Measurements from ENCODE around the gene C12orf75.

The C12orf75 gene

GRCh38 chr12:105393587-105393986 is 63.1 kb downstream of the C12orf75 start:
- no peak for TF ChIP-seq REST (IDR thresholded peaks at IDR 0.05; ENCODE audit: insufficient read depth in 1 of 2, low read depth in 2 of 2, low read length in 2 of 2)

DNA sequence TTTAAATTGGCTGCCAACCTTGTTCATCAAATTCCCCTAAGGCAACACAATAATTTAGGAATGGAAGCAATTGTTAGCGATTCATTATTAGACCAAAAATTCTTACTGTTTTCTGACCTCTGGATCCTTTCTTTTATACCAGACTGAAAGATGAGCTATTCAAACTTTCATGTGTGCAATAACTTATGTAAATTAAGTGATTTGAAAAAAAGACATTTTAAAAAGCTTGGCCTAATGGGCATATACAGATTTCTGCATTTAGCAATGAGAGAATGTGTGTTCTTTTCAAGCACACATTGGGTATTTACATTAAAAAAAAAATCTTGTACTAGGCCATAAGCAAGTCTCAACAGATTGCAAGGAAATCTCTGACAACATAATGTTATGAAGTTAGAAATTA is 65.5 kb downstream of the C12orf75 start:
- TF ChIP-seq REST (IDR thresholded peaks at IDR 0.05; ENCODE audit: insufficient read depth in 1 of 2, low read depth in 2 of 2, low read length in 2 of 2) (no peak), POLR2AphosphoS5 (IDR thresholded peaks at IDR 0.05; ENCODE audit: low read depth, low read length) (no peak), SIN3A (IDR thresholded peaks at IDR 0.05; ENCODE audit: borderline replicate concordance, insufficient read depth, low read length) (no peak)

DNA sequence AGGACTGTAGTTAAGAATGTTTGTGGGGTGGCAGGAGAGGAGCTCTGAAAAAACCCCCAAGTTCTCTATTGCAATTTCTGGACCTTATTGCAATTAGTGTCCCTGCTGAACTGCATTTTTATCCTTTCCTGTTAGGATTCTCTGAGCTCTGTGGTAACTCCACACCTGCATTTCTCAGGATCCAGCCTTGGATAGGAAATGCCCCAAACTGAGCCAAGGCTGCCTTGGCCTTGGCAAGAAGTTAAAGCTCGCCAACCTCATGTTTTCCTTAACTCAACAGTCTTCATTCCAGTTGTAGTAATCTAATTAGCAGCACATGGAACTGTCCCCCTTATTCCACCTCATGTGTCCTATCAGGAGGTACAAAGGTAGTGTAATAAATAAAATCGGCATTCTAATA is 66.5 kb downstream of the C12orf75 start:
- no peak for TF ChIP-seq SIN3A (IDR thresholded peaks at IDR 0.05; ENCODE audit: borderline replicate concordance, insufficient read depth, low read length)
- TF ChIP-seq POLR2AphosphoS5 (IDR thresholded peaks at IDR 0.05; ENCODE audit: low read depth, low read length) = no peak
- TF ChIP-seq REST (IDR thresholded peaks at IDR 0.05; ENCODE audit: insufficient read depth in 1 of 2, low read depth in 2 of 2, low read length in 2 of 2) = no peak
- no peak for TF ChIP-seq FOXP2 (optimal IDR thresholded peaks at IDR 0.05; ENCODE audit: borderline replicate concordance, extremely low read depth, extremely low read length, insufficient read depth)
- no peak for TF ChIP-seq TAF1 (IDR thresholded peaks at IDR 0.05; ENCODE audit: borderline replicate concordance, insufficient read depth, low read length)

DNA sequence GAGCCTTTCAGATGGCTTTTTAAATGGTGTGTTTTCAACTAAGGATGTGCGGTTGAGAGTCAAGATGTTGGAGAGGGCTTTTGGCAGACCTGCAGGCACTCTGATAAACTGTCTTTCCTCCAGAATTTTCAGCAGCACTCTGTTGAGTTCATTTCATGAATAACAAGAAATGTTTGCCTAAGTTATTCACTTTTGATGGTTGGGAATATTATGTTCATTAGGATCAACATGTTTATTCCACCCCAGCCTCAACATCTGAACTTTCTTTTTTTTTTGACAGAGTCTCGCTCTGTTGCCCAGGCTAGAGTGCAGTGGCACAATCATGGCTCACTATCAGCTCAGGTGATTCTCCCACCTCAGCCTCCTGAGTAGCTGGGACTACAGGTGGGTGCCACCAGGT is 68.4 kb downstream of the C12orf75 start:
- no peak for TF ChIP-seq REST (IDR thresholded peaks at IDR 0.05; ENCODE audit: insufficient read depth in 1 of 2, low read depth in 2 of 2, low read length in 2 of 2)
- no peak for TF ChIP-seq FOXP2 (optimal IDR thresholded peaks at IDR 0.05; ENCODE audit: borderline replicate concordance, extremely low read depth, extremely low read length, insufficient read depth)
- no peak for TF ChIP-seq POLR2AphosphoS5 (IDR thresholded peaks at IDR 0.05; ENCODE audit: low read depth, low read length)
- TF ChIP-seq TAF1 (IDR thresholded peaks at IDR 0.05; ENCODE audit: borderline replicate concordance, insufficient read depth, low read length) = no peak
- no peak for TF ChIP-seq SIN3A (IDR thresholded peaks at IDR 0.05; ENCODE audit: borderline replicate concordance, insufficient read depth, low read length)

DNA sequence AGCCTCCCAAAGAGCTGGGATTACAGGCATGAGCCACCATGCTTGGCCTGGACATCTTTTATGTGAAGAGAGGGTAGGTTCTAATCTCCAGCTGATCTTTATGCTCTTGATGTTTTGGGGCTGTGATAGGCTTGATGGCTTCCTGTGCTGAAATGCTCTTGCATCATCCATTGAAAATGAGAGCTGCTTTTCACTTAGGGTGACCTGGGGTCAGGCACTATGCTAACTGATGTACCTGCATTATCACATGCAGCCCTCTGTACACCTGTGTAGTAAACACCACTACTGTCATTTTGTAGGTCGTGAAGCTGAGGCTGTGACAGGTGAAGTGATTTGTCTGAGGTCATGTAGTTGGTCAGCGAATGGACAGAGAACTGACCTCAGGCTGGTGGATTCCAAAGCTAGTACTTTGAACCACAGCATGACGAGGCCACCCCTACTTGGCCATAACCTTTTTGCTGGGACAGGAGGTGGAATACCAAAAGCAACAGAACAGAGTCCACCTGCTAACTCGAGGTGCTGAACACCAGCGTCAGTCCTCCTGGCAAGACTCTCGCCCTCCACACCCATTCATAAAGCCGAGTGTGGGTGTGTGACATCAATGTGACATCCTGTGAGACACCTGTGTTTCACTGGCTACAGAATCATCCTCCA is 69.1 kb downstream of the C12orf75 start:
- TF ChIP-seq POLR2AphosphoS5 (IDR thresholded peaks at IDR 0.05; ENCODE audit: low read depth, low read length) (no peak), TAF1 (IDR thresholded peaks at IDR 0.05; ENCODE audit: borderline replicate concordance, insufficient read depth, low read length) (no peak), REST (IDR thresholded peaks at IDR 0.05; ENCODE audit: insufficient read depth in 1 of 2, low read depth in 2 of 2, low read length in 2 of 2) (no peak), SIN3A (IDR thresholded peaks at IDR 0.05; ENCODE audit: borderline replicate concordance, insufficient read depth, low read length) (no peak), FOXP2 (optimal IDR thresholded peaks at IDR 0.05; ENCODE audit: borderline replicate concordance, extremely low read depth, extremely low read length, insufficient read depth) (no peak)

Measured in PFSK-1 (cell line).